Bronchial epithelial cell (primary cell): ENCODE data around the gene NFIC. TPM values are rescaled to one million over a fixed set of nuclear protein-coding genes. Genes with fewer than 3 reads are reported as not detected.
A peak's percentile ranks its signal among the peaks of the same experiment; 100 is the strongest.
"Not testable (repeated sequence)": the region's sequence is repeated elsewhere in the genome, so short reads cannot be mapped to it uniquely, and the experiment has no call there.

ENCODE experiments used
- DNase-seq: peaks from one replicate; pipeline ENCODE4 v3.0.0-alpha.2; 2010; ENCODE audit warnings: low read depth
- FAIRE-seq: peaks from 2 replicates; lab custom pipeline; 2011; peaks lifted over from hg19 to GRCh38; lab: Jason Lieb, UNC
- H3K27me3 ChIP-seq: 2 replicates; pipeline ENCODE4 v1.5.1; 2011; ENCODE audit warnings: low read length; ENCODE audit not compliant: control insufficient read depth, insufficient read depth
- H3K36me3 ChIP-seq: 2 replicates; pipeline ENCODE4 v1.5.1; 2011; ENCODE audit warnings: low read length; ENCODE audit not compliant: control insufficient read depth, insufficient read depth
- H3K4me3 ChIP-seq: 2 replicates; pipeline ENCODE4 v1.5.1; 2011; ENCODE audit warnings: mild to moderate bottlenecking, low read depth, low read length, control low read depth
- total RNA-seq: library from RNA; depleted of rRNA; stranded (reverse); fragments of >200 nt; gene quantifications from 2 replicates; pipeline ENCODE4 v1.2.1, GENCODE V29; 2014
- TF ChIP-seq, protein P1 (sequence below): IDR thresholded peaks from 2 replicates; pipeline ENCODE4 v1.5.1; 2011; ENCODE audit warnings: mild to moderate bottlenecking, moderate library complexity, low read length, control low read depth, inconsistent platforms; ENCODE audit not compliant: insufficient read depth, severe bottlenecking

Gene NFIC
- total RNA-seq, 1 donor from 2014 or later = 17.6 TPM

DNA sequence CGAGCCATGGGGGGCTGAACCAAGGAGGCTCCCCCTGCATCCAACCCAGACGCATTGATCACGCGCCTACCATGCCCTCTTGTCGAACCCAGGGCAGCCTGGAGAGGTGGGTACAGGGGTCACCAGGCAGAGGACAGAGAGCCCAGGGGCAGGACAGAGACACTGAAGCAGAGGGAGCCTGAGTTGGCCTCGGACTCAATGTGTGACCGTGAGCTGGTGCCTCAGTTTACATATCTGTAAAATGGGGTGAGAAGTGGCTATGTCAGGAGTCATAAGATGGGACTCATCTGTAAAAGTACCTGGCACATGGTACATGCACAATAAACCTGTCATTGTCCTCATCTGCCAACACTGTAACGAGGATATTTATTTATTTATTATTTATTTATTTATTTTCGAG is 24.1 kb upstream of the NFIC start:
- Histone ChIP-seq H3K36me3 (no peaks in the 10 kb centered on the region), H3K27me3 (no peaks in the 10 kb centered on the region), H3K4me3 (no peak overlapping the region)
- TF ChIP-seq, protein P1, sequence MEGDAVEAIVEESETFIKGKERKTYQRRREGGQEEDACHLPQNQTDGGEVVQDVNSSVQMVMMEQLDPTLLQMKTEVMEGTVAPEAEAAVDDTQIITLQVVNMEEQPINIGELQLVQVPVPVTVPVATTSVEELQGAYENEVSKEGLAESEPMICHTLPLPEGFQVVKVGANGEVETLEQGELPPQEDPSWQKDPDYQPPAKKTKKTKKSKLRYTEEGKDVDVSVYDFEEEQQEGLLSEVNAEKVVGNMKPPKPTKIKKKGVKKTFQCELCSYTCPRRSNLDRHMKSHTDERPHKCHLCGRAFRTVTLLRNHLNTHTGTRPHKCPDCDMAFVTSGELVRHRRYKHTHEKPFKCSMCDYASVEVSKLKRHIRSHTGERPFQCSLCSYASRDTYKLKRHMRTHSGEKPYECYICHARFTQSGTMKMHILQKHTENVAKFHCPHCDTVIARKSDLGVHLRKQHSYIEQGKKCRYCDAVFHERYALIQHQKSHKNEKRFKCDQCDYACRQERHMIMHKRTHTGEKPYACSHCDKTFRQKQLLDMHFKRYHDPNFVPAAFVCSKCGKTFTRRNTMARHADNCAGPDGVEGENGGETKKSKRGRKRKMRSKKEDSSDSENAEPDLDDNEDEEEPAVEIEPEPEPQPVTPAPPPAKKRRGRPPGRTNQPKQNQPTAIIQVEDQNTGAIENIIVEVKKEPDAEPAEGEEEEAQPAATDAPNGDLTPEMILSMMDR = no peak
- FAIRE-seq (no peak), DNase-seq (no peak)

DNA sequence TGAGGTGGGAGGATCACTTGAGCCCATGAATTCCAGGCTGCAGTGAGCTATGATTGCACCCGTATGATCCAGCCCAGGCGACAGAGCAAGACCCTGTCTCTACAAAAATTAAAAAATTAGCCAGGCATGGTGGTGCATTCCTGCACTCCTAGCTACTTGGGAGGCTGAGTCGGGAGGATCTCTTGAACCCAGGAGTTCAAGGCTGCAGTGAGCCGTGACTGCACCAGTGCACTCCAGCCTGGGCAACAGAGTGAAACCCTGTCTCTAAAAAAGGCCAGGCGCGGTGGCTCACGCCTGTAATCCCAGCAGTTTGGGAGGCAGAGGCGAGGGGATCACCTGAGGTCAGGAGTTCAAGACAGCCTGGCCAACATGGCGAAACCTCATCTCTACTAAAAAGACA is 23.4 kb upstream of the NFIC start:
- not testable (repeated sequence) for H3K27me3 ChIP-seq, DNase-seq, H3K36me3 ChIP-seq, H3K4me3 ChIP-seq, FAIRE-seq

DNA sequence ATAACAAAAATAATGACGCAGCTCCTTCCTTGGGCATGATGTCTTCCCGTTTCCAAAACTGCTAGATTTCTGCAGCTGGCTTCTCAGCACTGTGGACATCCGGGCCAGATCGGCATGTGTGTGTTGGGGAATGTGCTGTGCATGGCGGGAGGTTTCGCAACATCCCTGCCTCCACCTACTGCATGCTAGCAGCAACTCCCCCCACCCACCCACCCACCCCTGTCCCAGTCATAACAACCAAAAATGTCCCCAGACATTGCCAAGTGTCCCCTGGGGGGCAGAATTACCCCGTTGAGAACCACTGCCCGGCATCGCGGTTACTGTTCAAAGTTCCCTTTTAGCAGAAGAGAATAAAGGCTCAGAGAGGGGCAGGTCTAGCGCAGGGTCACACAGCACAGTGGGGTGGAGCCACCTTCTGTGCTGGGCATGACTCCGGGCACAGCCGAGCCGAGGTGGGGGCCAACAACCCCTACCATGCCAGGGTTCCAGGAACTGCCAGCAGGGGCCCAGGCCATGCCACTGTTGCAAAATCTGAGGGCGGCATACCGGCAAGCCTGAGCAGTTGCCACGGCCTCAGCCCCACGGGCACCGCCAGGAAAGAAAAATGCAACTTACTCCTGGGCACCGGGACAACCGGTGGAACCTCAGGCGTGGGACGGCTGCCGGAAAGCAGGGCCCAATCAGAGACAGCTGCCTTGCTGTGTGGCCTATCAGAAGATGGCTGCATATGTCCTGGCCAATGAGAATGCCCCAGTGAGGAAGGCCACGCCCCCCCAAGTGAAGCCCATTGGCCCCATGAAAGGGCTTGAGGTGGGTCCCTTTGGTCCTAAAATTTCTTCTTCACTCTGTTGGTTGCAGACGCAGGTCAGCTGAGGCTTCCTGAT is 22.5 kb upstream of the NFIC start:
- TF ChIP-seq, protein P1 = peak; percentile 16
- Histone ChIP-seq H3K4me3 (no peak overlapping the region), H3K36me3 (no peaks in the 10 kb centered on the region), H3K27me3 (no peaks in the 10 kb centered on the region)
- FAIRE-seq = no peak
- peak; percentile 74 for DNase-seq

DNA sequence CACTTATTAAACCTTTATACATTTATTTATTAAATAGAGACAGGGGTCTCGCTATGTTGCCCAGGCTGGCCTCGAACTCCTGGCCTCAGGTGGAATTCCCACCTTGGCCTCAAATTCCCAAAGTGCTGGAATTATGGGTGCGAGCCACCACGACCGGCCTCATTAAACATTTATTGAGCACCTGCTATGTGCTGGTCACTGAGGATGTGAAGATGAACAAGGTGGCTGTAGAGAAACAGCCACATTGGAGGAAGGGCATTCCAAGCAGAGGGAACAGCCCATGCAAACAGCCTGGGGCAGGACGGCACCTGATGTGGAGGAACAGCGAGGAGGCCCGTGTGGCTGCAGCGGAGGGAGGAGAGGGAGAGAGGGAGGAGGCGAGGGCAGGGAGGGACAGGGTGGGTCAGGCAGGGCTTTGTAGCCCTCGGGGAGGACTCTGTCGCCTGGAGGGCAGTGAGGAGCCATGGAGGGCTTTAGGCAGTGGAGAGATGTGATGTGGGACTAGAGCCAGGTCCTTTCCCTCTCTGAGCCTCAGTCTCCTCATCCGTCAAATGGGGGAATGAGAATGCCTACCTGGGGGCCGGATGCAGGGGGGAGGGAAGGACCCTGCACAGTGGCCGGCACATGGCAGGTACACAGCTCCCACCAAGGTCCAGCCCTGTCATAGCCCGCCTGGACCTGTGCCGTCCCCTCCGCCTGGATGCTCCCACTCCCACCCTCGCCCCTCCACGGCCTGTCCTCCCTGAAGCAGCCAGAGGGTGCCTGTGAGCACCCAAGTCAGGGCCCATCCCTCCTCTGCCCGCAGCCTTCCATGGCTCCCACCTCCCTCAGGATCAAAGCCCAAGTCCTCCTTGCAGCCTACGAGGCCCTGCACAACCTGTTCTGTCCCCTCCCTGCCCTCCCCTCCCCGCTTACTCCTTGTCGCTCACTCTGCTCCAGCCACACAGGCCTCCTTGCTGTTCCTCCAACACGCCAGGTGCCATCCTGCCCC is 21.5 kb upstream of the NFIC start:
- Histone ChIP-seq H3K4me3 (no peak overlapping the region), H3K27me3 (no peaks in the 10 kb centered on the region), H3K36me3 (no peaks in the 10 kb centered on the region)
- no peak for FAIRE-seq
- TF ChIP-seq, protein P1 = no peak
- DNase-seq = no peak

DNA sequence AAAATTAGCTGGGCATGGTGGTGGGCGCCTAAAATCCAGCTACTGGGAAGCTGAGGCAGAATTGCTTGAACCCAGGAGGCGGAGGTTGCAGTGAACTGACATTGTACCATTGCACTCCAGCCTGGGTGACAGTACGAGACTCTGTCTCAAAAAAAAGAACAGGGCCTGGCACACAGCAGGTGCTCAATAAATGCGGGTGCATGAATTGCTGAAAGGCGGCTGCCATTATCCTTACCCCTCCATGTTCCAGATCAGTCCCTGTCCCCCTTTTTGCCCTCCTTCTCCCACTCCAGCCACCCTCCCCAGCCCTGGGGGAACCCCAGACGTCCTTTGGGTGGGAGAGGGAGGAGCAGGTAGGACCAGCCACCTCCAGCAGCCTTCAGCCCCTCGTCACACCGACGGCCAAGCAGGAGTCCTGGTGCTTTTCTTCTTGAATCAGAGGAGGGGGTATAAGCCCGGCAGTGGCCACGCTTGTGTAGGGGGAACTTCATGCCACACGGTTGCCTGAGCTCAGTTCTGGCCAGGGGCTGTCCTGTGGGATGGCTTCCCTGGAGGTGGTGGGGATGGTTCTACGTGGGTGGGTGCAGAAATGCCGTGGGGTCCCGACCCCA is 20.4 kb upstream of the NFIC start:
- no peak overlapping the region for H3K4me3 ChIP-seq
- no peaks in the 10 kb centered on the region for H3K27me3 ChIP-seq
- no peak for FAIRE-seq
- no peak for DNase-seq
- no peaks in the 10 kb centered on the region for H3K36me3 ChIP-seq
- TF ChIP-seq, protein P1 = no peak
